ENCODE results near the gene TANC1.

GRCh38 chr2:159069229-159069628 is 100.8 kb downstream of the TANC1 start:
- no peak for TF ChIP-seq EZH2 (IDR thresholded peaks at IDR 0.05; ENCODE audit: low read length)
- no peak for TF ChIP-seq CTCF (optimal IDR thresholded peaks at IDR 0.05 in 1 of 3, IDR thresholded peaks at IDR 0.05 in 1 of 3, conservative IDR thresholded peaks at IDR 0.05 in 1 of 3; ENCODE audit: extremely low read depth in 1 of 3, insufficient read depth in 2 of 3, low read length in 3 of 3)
